GM18517 (cell line): ENCODE data around the gene SCN4A.
"Not testable (repeated sequence)": the region's sequence is repeated elsewhere in the genome, so short reads cannot be mapped to it uniquely, and the experiment has no call there.

Experiments
- ATAC-seq: cut with Tn5 transposase; IDR thresholded peaks from one replicate; pipeline ENCODE4 v1.9.1; 2021; ENCODE audit warnings: mild to moderate bottlenecking, moderate library complexity; ENCODE audit not compliant: unreplicated experiment

The SCN4A gene

DNA sequence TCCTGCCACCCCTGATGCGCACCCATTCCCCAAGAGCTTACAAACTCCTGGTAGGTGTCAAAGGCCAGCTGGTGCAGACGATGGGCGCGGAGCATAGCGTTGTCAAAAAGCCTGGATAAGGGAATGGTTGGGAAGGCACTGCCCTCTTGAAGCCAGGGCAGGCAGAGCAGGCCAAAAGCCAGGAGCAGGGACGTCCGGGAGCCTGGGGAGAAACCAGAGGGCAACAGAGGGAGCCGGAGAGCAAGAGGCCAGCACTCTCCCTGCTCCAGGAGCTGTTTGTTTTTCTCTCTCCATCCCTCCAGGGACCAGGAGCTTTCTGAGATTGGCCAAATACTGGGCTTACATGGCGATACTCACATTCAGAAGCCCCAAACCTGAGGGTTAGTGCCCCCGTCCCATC, 54.4 kb downstream of the SCN4A start:
- ATAC-seq: no peak

DNA sequence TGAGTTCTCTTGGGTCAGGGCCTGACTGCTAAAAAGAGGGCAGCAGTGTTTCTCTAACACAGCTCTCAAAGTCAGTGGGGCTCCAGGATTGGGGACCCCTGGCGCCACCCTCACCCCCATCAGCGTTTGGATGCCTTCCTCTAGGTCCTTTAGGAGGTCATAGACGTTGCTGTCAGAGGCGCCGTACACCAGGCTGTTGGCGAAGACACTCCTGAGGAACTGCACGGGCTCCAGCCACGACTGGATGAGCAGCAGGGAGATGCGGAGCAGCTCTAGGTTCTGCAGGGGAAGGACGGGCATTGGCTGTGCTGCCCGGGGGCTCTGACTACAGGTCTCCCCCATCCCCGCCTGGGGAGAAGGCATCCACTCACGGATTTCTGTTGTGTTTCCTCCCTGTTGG, 55.1 kb downstream of the SCN4A start:
- ATAC-seq: no peak

- ATAC-seq: not testable (repeated sequence)
These were observed 55.5 kb downstream of the SCN4A start for GRCh38 chr17:63917206-63917605.

GRCh38 chr17:63916566-63917185, 56.0 kb downstream of the SCN4A start:
- no peak for ATAC-seq

DNA sequence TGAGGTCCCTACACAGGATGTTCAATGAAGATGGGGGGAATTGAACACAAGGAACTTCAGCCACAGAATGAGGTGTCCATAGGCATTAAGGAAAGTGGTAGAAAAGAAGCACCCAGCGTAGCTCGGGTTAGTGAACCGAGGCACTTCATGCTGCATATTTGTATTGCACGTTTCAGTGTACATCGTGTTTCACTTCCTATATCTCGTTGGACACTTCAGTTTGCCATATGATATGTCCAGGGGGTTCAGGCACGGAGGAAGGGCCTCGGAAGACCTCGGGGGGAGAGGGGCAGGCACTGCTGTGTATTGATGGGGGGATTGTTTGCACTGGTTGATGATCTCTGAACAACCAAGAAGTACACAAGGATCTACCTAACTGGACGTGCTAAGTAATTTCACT, 57.0 kb downstream of the SCN4A start:
- ATAC-seq: not testable (repeated sequence)

DNA sequence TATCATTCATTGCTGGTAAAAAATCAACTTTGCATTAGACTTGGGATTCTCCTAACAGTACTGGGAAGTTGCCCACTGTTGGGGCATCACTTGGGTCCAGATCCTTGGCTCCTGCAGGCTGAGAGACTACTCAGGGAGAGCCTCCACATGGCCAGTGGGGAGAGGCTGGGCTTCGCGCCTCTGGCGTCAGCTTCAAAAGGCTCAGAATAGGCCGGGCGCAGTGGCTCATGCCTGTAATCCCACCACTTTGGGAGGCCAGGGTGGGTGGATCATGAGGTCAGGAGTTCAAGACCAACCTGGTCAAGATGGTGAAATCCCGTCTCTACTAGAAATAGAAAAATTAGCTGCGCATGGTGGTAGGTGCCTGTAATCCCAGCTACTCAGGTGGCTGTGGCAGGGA, 58.2 kb downstream of the SCN4A start:
- ATAC-seq: no peak

GRCh38 chr17:63911657-63912100, 61.0 kb downstream of the SCN4A start:
- ATAC-seq: no peak

GRCh38 chr17:63911041-63911635, 61.6 kb downstream of the SCN4A start, which contains the start of gene CSHL1:
TSS of gene CSHL1 (minus strand) at chr17:63911258. CDS start at chr17:63911196, 62 bp downstream.
- no peak for ATAC-seq

GRCh38 chr17:63910096-63910495, 62.6 kb downstream of the SCN4A start:
- no peak for ATAC-seq

- ATAC-seq: not testable (repeated sequence)
These were observed 63.1 kb downstream of the SCN4A start for GRCh38 chr17:63909586-63909985.

- not testable (repeated sequence) for ATAC-seq
These were observed 65.4 kb downstream of the SCN4A start for GRCh38 chr17:63907161-63907778.

DNA sequence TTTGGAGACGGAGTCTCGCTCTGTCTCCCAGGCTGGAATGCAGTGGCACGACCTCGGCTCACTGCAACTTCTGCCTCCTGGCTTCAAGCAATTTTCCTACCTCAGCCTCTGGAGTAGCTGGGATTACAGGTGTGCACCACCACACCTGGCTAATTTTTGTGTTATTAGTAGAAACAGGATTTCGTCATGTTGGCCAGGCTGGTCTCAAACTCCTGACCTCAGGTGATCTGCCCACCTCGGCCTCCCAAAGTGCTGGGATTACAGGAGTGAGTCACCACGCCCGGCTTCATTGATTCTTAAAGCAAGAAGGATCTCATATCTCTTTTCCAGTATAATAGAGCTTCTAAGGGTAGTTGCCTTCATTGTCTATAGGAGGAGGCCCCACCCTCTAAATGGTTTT, 67.9 kb downstream of the SCN4A start:
- ATAC-seq: not testable (repeated sequence)

- ATAC-seq: not testable (repeated sequence)
These were observed 68.9 kb downstream of the SCN4A start for GRCh38 chr17:63903787-63904201.

- not testable (repeated sequence) for ATAC-seq
These were observed 70.7 kb downstream of the SCN4A start for GRCh38 chr17:63901971-63902370.

- not testable (repeated sequence) for ATAC-seq
These were observed 73.6 kb downstream of the SCN4A start for GRCh38 chr17:63898899-63899798.

GRCh38 chr17:63896524-63897354, 76.0 kb downstream of the SCN4A start, which contains the start of gene CSH1:
TSS of gene CSH1 (minus strand) at chr17:63896574. CDS start at chr17:63896511, 63 bp downstream.
- not testable (repeated sequence) for ATAC-seq

DNA sequence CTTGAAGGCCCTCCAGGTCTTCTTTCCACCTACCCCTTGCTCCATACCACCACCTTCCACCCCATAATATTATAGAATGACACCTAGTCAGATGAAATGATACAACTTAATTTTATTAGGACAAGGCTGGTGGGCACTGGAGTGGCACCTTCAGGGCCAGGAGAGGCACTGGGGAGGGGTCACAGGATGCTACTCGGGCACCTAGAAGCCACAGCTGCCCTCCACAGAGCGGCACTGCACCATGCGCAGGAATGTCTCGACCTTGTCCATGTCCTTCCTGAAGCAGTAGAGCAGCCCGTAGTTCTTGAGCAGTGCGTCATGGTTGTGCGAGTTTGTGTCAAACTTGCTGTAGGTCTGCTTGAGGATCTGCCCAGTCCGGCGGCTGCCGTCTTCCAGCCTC, 77.9 kb downstream of the SCN4A start:
- not testable (repeated sequence) for ATAC-seq

DNA sequence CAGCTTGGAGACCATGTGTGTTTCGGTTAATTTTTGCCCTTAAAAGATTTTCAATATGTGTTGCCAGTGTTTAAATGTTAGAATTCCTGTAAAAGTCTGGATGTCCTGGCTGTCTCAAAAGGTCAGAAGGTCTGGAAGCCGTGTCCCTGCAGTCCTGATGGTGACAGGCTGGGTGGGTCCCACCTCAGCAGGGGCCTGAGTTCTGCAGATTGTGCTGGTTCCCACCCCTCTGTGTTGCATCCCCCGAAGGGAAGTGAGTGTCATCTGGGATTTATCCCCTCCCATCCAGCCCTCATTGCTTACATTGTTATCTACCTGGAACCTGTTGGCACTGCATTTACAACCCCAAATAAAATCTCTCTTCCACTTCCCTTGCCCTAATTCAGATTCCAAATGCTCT, 78.7 kb downstream of the SCN4A start:
- ATAC-seq: not testable (repeated sequence)

GRCh38 chr17:63892316-63893037, 80.2 kb downstream of the SCN4A start:
- not testable (repeated sequence) for ATAC-seq
